B cell (primary cell): ENCODE results near the gene KDM3B. TPM values are rescaled to one million over a fixed set of nuclear protein-coding genes. Genes with fewer than 3 reads are reported as not detected.

Experiments
- ATAC-seq: fragments of 200-7000 bp; cut with Tn5 transposase; one replicate; pipeline ENCODE4 v1.10.0; 2021; ENCODE audit warnings: low read depth, mild to moderate bottlenecking, moderate number of reproducible peaks, moderate library complexity
- CTCF ChIA-PET: fragments of 350-600 bp; sonication (Branson Sonifier 250); formaldehyde crosslinking; loops from one replicate; lab custom pipeline; 2021; ENCODE audit warnings: antibody characterized with exemption, inconsistent platforms; lab: Charles Lee
- POLR2A ChIA-PET: fragments of 350-600 bp; sonication (Branson Sonifier 250); formaldehyde crosslinking; loops from one replicate; lab custom pipeline; 2021; ENCODE audit warnings: antibody characterized with exemption; lab: Charles Lee
- DNase-seq: peaks from one replicate; pipeline ENCODE4 v3.0.0; 2013
- H2AFZ ChIP-seq: 2 replicates; pipeline ENCODE4 v1.6.1; 2012; ENCODE audit warnings: mild to moderate bottlenecking, low read depth, low read length; ENCODE audit not compliant: insufficient read depth, poor library complexity, severe bottlenecking
- H3K27ac ChIP-seq, 2 donors: 1 replicate in 1 of 2; 2 replicates in 1 of 2; pipeline ENCODE4 v1.5.1; 2012 to 2013; ENCODE audit warnings: low read length in 2 of 2, mild to moderate bottlenecking in 2 of 2, moderate library complexity in 1 of 2
- H3K27me3 ChIP-seq, 4 experiments: fragments of 200-600 bp in 1 of 4; sonication (generic) in 1 of 4; replicated peaks in 1 of 4; 1 replicate in 2 of 4; 2 replicates in 2 of 4; pipeline versions ENCODE4 v1.6.1 to v1.7.0; 2013 to 2016; ENCODE audit warnings: low read length in 3 of 4, mild to moderate bottlenecking in 2 of 4, mixed read lengths in 1 of 4, moderate library complexity in 1 of 4; ENCODE audit not compliant: insufficient read depth in 4 of 4, control insufficient read depth in 3 of 4; ENCODE audit errors: control extremely low read depth in 1 of 4
- H3K36me3 ChIP-seq, 2 experiments: replicated peaks in 1 of 2; 1 replicate in 1 of 2; 2 replicates in 1 of 2; pipeline versions ENCODE4 v1.6.1 to v1.7.1; 2013; ENCODE audit warnings: low read length in 1 of 2; ENCODE audit not compliant: insufficient read depth in 2 of 2, control insufficient read depth in 1 of 2; ENCODE audit errors: control extremely low read depth in 1 of 2, extremely low read depth in 1 of 2
- H3K4me1 ChIP-seq, 2 donors: fragments of 200-600 bp in 1 of 2; sonication (generic) in 1 of 2; 1 replicate in 1 of 2; 2 replicates in 1 of 2; pipeline versions ENCODE4 v1.5.1 to v1.6.1; 2013 to 2017; ENCODE audit warnings: low read length in 2 of 2; ENCODE audit not compliant: control insufficient read depth in 2 of 2, insufficient read depth in 2 of 2
- H3K4me2 ChIP-seq: replicated peaks from 2 replicates; pipeline ENCODE3; 2012; ENCODE audit warnings: mild to moderate bottlenecking, low read depth, low read length; ENCODE audit not compliant: poor library complexity, severe bottlenecking
- H3K4me3 ChIP-seq, 5 experiments: fragments of 200-600 bp in 1 of 5; sonication (generic) in 1 of 5; 1 replicate in 3 of 5; 2 replicates in 2 of 5; pipeline versions ENCODE4 v1.5.1 to v1.7.0; 2011 to 2016; ENCODE audit warnings: low read length in 4 of 5, mild to moderate bottlenecking in 4 of 5, low read depth in 2 of 5, control low read depth in 1 of 5, moderate library complexity in 1 of 5; ENCODE audit not compliant: insufficient read depth in 1 of 5; ENCODE audit errors: control extremely low read depth in 1 of 5, extremely low read depth in 1 of 5
- H3K79me2 ChIP-seq: fragments of 200-600 bp; sonication (generic); one replicate; pipeline ENCODE4 v1.6.0; 2016; ENCODE audit warnings: low read length; ENCODE audit not compliant: control insufficient read depth, insufficient read depth
- H3K9ac ChIP-seq: fragments of 200-600 bp; sonication (generic); 2 replicates; pipeline ENCODE4 v1.6.1; 2017; ENCODE audit warnings: mild to moderate bottlenecking, low read length, moderate library complexity
- H3K9me3 ChIP-seq, 3 donors: one replicate each; pipeline versions ENCODE4 v1.6.1 to v1.7.1; 2013; ENCODE audit warnings: low read length in 2 of 3; ENCODE audit not compliant: control insufficient read depth in 2 of 3, insufficient read depth in 1 of 3; ENCODE audit errors: control extremely low read depth in 1 of 3
- H4K20me1 ChIP-seq: 2 replicates; pipeline ENCODE4 v1.6.0; 2012; ENCODE audit warnings: mild to moderate bottlenecking, low read length; ENCODE audit not compliant: insufficient read depth, control insufficient read depth, poor library complexity, severe bottlenecking
- H3K27ac Mint-ChIP-seq: one replicate; pipeline ENCODE4 v1.8.0; 2021; ENCODE audit warnings: mixed read lengths
- H3K27me3 Mint-ChIP-seq: one replicate; pipeline ENCODE4 v1.8.0; 2021; ENCODE audit warnings: mixed read lengths
- H3K4me1 Mint-ChIP-seq: one replicate; pipeline ENCODE4 v1.8.0; 2021; ENCODE audit warnings: mixed read lengths
- H3K4me3 Mint-ChIP-seq: one replicate; pipeline ENCODE4 v1.8.0; 2021; ENCODE audit warnings: mixed read lengths
- H3K9me3 Mint-ChIP-seq: one replicate; pipeline ENCODE4 v1.8.0; 2022; ENCODE audit warnings: mixed read lengths; ENCODE audit not compliant: insufficient read depth
- EZH2 ChIP-seq: IDR thresholded peaks from 2 replicates; pipeline ENCODE4 v1.6.1; 2012; ENCODE audit warnings: borderline replicate concordance, low read depth, mild to moderate bottlenecking, moderate library complexity, low read length; ENCODE audit not compliant: insufficient read depth, poor library complexity, severe bottlenecking
- WGBS: methylation state at CpG from one replicate; pipeline ENCODE4 v1.1.5; 2013; ENCODE audit warnings: missing lambda C conversion rate; ENCODE audit not compliant: insufficient coverage; 5-methylcytosine and 5-hydroxymethylcytosine counted together
- intact Hi-C: fragments of 100-400 bp; cut with micrococcal nuclease; formaldehyde crosslinking; loops from one replicate; pipeline ENCODE4 v1.10.0; 2022
- polyA plus RNA-seq: library from polyadenylated mRNA; depleted of rRNA; stranded (reverse); fragments of >200 nt; gene quantifications from 2 replicates; pipeline ENCODE4 v1.2.3, GENCODE V29; 2012
- total RNA-seq, 2 donors: library from RNA; stranded (reverse); fragments of 120-200 nt in 1 of 2; gene quantifications; 1 replicate in 1 of 2; 2 replicates in 1 of 2; pipeline versions ENCODE4 v1.2.3 to v1.2.4, GENCODE V29; 2013 to 2022
- TF ChIP-seq, protein P1 (sequence below): fragments of 200-600 bp; IDR thresholded peaks from one replicate; pipeline ENCODE4 v1.8.0; 2022; ENCODE audit warnings: antibody characterized with exemption, mild to moderate bottlenecking

The KDM3B gene
- total and polyA plus RNA-seq, 2 donors (not counting 1 experiment from before 2014, with no cell fraction given) = 41.8 to 99.9 TPM

DNA sequence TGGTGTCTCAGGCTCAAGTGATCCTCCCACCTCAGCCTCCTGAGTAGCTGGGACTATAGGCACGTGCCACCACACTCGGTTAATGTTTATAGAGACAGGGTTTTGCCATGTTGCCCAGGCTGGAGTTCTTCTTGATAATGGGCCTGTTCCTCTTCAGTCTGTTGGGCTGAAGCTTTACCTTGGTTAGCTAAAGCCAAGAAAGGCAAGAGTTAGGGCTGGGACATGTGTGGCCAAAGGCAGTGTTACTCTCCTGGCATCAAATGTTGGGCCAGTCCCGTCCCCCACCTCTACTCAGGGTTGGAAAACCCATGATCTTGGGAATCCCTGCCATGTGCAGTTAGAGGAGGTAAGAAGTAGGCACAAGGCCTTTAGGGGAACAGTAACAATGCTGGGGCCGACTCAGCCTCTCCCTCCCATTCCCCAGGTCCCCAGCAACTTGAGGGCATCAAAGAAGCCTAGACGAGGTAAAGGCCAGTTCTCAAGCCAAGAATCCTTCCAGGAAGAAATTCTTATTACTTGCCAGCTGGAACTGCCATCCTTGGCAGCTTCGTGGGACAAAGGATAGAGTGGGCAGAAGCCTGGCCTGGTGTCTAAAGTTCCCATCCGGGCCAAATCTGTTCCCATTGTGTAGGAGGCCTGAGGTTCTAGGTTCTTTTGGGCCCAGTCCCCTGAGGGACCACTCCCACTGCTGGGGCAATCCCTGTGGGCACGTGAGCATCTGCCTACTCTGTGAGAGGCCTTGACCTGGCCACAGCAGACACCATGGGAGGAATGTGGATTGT, 117.2 kb downstream of the KDM3B start:
- Mint-ChIP-seq H3K9me3 (no peaks in the 10 kb centered on the region), H3K27me3 (no peaks in the 10 kb centered on the region), H3K4me1 (peaks cover 27% of the 10 kb centered on the region), H3K27ac (no peak overlapping the region), H3K4me3 (no peak overlapping the region)
- Histone ChIP-seq H3K4me2 (no peak overlapping the region), H3K4me3 (no peak overlapping the region), H4K20me1 (peaks cover 25% of the 10 kb centered on the region), H3K27ac (no peak overlapping the region), H3K9ac (no peak overlapping the region), H3K79me2 (peaks cover 3% of the 10 kb centered on the region), H3K36me3 (peaks cover 0 to 2% of the 10 kb centered on the region in 2 experiments), H3K4me1 (peaks cover 16 to 17% of the 10 kb centered on the region in 2 donors), H3K27me3 (no peaks in the 10 kb centered on the region), H2AFZ (no peak overlapping the region), H3K9me3 (no peaks in the 10 kb centered on the region)
- ATAC-seq = no peak
- ChIA-PET CTCF (interaction anchor here (1.2 kb wide), 1 partner anchor 34 kb away, joined by 3 read pairs; no protein-coding TSS in a partner anchor), POLR2A (no interaction called here)
- intact Hi-C loops = loop anchor here (10.0 kb wide), 1 partner anchor 935 kb away; the partner anchor contains the start of gene SPATA24
- peak; percentile 36 for DNase-seq
- WGBS = 92% methylated on average over 6 of the region's 8 CpGs
- no peak for TF ChIP-seq EZH2
- TF ChIP-seq, protein P1, sequence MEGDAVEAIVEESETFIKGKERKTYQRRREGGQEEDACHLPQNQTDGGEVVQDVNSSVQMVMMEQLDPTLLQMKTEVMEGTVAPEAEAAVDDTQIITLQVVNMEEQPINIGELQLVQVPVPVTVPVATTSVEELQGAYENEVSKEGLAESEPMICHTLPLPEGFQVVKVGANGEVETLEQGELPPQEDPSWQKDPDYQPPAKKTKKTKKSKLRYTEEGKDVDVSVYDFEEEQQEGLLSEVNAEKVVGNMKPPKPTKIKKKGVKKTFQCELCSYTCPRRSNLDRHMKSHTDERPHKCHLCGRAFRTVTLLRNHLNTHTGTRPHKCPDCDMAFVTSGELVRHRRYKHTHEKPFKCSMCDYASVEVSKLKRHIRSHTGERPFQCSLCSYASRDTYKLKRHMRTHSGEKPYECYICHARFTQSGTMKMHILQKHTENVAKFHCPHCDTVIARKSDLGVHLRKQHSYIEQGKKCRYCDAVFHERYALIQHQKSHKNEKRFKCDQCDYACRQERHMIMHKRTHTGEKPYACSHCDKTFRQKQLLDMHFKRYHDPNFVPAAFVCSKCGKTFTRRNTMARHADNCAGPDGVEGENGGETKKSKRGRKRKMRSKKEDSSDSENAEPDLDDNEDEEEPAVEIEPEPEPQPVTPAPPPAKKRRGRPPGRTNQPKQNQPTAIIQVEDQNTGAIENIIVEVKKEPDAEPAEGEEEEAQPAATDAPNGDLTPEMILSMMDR = no peak
